NCI-H524 treated with DMSO at 0.1 percent for 48 hours (cell line): ENCODE measurements around the gene LTA4H.

Experiments
- DNase-seq: peaks from one replicate; lab custom pipeline; 2025; lab: John Stamatoyannopoulos, UW

LTA4H gene

GRCh38 chr12:96034621-96035282 lies 635 bp downstream of the LTA4H start:
- peak; percentile 29 for DNase-seq

- no peak for DNase-seq
Measured at GRCh38 chr12:96033549-96034389, 1.6 kb downstream of the LTA4H start.

- DNase-seq, result no peak
Measured at GRCh38 chr12:96029826-96030225, 5.6 kb downstream of the LTA4H start.

- no peak for DNase-seq
Measured at GRCh38 chr12:96028538-96028937, 6.8 kb downstream of the LTA4H start.

GRCh38 chr12:96026331-96026730 lies 9.1 kb downstream of the LTA4H start:
- DNase-seq, result no peak

GRCh38 chr12:96025518-96025917 lies 9.9 kb downstream of the LTA4H start:
- no peak for DNase-seq

- DNase-seq, result no peak
Measured at GRCh38 chr12:96020314-96021003, 14.9 kb downstream of the LTA4H start.

- no peak for DNase-seq
Measured at GRCh38 chr12:96015672-96016071, 19.7 kb downstream of the LTA4H start.

- no peak for DNase-seq
Measured at GRCh38 chr12:96014943-96015599, 20.3 kb downstream of the LTA4H start.

- no peak for DNase-seq
Measured at GRCh38 chr12:96007729-96008128, 27.7 kb downstream of the LTA4H start.

- no peak for DNase-seq
Measured at GRCh38 chr12:96006727-96007126, 28.7 kb downstream of the LTA4H start.

GRCh38 chr12:96000858-96001257 lies 34.5 kb downstream of the LTA4H start:
- DNase-seq, result no peak

- DNase-seq, result no peak
Measured at GRCh38 chr12:95999484-95999883, 35.9 kb downstream of the LTA4H start.

- DNase-seq, result no peak
Measured at GRCh38 chr12:95998611-95999286, 36.6 kb downstream of the LTA4H start.

GRCh38 chr12:95997911-95998510 lies 37.4 kb downstream of the LTA4H start:
- DNase-seq, result no peak

- DNase-seq, result no peak
Measured at GRCh38 chr12:95997276-95997675, 38.1 kb downstream of the LTA4H start.

GRCh38 chr12:95996034-95996658 lies 39.2 kb downstream of the LTA4H start, which contains the start of gene HAL:
HAL (minus strand) TSS chr12:95996344; CDS start chr12:95995910, 434 bp downstream.
- no peak for DNase-seq

GRCh38 chr12:95995238-95996031 lies 40.0 kb downstream of the LTA4H start:
- no peak for DNase-seq

GRCh38 chr12:95994476-95994875 lies 40.9 kb downstream of the LTA4H start:
- no peak for DNase-seq

GRCh38 chr12:95993907-95994306 lies 41.5 kb downstream of the LTA4H start:
- no peak for DNase-seq
